ENCODE data around the gene INAFM1. TPM values are rescaled to one million over a fixed set of nuclear protein-coding genes. Genes with fewer than 3 reads are reported as not detected.

Gene INAFM1
- total and polyA plus RNA-seq, 9 of the 15 experiments (the other 6 are each of a cell fraction or from before 2014, with no cell fraction given): 0.71 to 30.9 (median 3.1) TPM

GRCh38 chr19:47315125-47315821 is 40.6 kb downstream of the INAFM1 start (continued):
- TF ChIP-seq E2F5 (CRISPR knock-in tag; IDR thresholded peaks at IDR 0.05) (no peak), MLLT1 (IDR thresholded peaks at IDR 0.05) (no peak; a peak in 1 of 4 replicates), STAT6 (CRISPR knock-in tag; IDR thresholded peaks at IDR 0.05) (no peak), SFPQ (IDR thresholded peaks at IDR 0.05; ENCODE audit: low read depth, low read length) (no peak), KLF6 (CRISPR knock-in tag; IDR thresholded peaks at IDR 0.05; ENCODE audit: borderline replicate concordance) (no peak; the same call in 1 of the 2 replicates), CREB3 (tag; conservative IDR thresholded peaks at IDR 0.05; ENCODE audit: low read depth) (0 out of 2 replicates have a peak, but pooled peaks have one; percentile 45), CBFA2T3 (IDR thresholded peaks at IDR 0.05) (peak; percentile 32), KAT7 (CRISPR knock-in tag; IDR thresholded peaks at IDR 0.05; ENCODE audit: borderline replicate concordance) (no peak), ZNF274 (IDR thresholded peaks at IDR 0.05; ENCODE audit: borderline replicate concordance, low read depth, low read length) (no peak), TCF7L2 (IDR thresholded peaks at IDR 0.05; ENCODE audit: low read depth, low read length) (no peak), THAP12 (CRISPR knock-in tag; IDR thresholded peaks at IDR 0.05) (no peak), RBM17 (IDR thresholded peaks at IDR 0.05; ENCODE audit: borderline replicate concordance, low read depth, low read length) (no peak), ZNF277 (CRISPR knock-in tag; IDR thresholded peaks at IDR 0.05; ENCODE audit: borderline replicate concordance) (no peak), ZNF324 (CRISPR knock-in tag; IDR thresholded peaks at IDR 0.05) (no peak)

All from K562 (cell line).